PC-3 (cell line): Measurements from ENCODE around the gene C18orf32.

Source experiments
- EZH2 ChIP-seq: fragments of 300-600 bp; sonication (generic); IDR thresholded peaks from one replicate; pipeline ENCODE4 v1.6.1; 2017; ENCODE audit warnings: antibody characterized with exemption, mild to moderate bottlenecking, low read length; ENCODE audit not compliant: unreplicated experiment
- EZH2phosphoT487 ChIP-seq: fragments of 300-600 bp; sonication (generic); IDR thresholded peaks from 2 replicates; pipeline ENCODE4 v1.6.1; 2018; ENCODE audit warnings: mild to moderate bottlenecking, antibody characterized with exemption, low read length, borderline replicate concordance

DNA sequence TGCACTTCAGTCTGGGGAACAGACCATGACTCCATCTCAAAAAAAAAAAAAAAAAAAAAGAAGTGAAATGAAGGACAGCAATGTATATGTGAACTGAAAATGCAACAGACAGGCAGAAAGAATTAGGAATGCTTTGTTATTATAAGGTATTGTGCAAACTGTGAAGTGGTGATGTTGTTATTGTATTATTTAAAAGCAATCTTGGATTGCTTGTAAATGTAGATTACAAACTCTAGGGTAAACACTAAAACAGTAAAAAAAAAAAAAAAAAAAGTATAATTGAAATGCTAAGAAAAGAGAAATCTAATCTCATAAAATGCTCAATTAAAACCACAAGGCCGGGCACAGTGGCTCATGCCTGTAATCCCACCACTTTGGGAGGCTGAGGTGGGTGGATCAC is 51.9 kb downstream of the C18orf32 start:
- no peak for TF ChIP-seq EZH2
- TF ChIP-seq EZH2phosphoT487, result no peak
